SK-N-SH treated with all-trans-retinoic acid at 6 μM for 48 hours (cell line): Measurements from ENCODE around the gene CGNL1.

ENCODE experiments used
- ARNTL ChIP-seq: fragments of 450-650 bp; formaldehyde crosslinking; IDR thresholded peaks from 2 replicates; pipeline ENCODE4 v1.5.0; 2020; ENCODE audit warnings: low read depth, mild to moderate bottlenecking, moderate library complexity, borderline replicate concordance
- ESRRG ChIP-seq: fragments of 250-450 bp; sonication (Bioruptor Pico); IDR thresholded peaks from 2 replicates; pipeline ENCODE4 v1.6.1; 2021; ENCODE audit warnings: mild to moderate bottlenecking
- TCF4 ChIP-seq: fragments of 250-450 bp; sonication (Bioruptor Pico); IDR thresholded peaks from 2 replicates; pipeline ENCODE4 v1.8.0; 2021; ENCODE audit warnings: mild to moderate bottlenecking, moderate library complexity, borderline replicate concordance
- TSHZ2 ChIP-seq: fragments of 250-450 bp; sonication (Bioruptor Pico); IDR thresholded peaks from 2 replicates; pipeline ENCODE4 v1.5.0; 2020; ENCODE audit warnings: mild to moderate bottlenecking, moderate library complexity
- ZNF565 ChIP-seq: fragments of 450-650 bp; formaldehyde crosslinking; conservative IDR thresholded peaks from 2 replicates; pipeline ENCODE4 v1.5.0; 2020; ENCODE audit warnings: low read depth, mild to moderate bottlenecking, moderate library complexity
- ZNF70 ChIP-seq: fragments of 450-650 bp; formaldehyde crosslinking; IDR thresholded peaks from 2 replicates; pipeline ENCODE4 v1.5.0; 2020; ENCODE audit warnings: mild to moderate bottlenecking, moderate library complexity
- TF ChIP-seq, protein P1 (sequence below): fragments of 250-450 bp; sonication (Bioruptor Pico); IDR thresholded peaks from 2 replicates; pipeline ENCODE4 v1.8.0; 2020; ENCODE audit warnings: mild to moderate bottlenecking, moderate library complexity, borderline replicate concordance

DNA sequence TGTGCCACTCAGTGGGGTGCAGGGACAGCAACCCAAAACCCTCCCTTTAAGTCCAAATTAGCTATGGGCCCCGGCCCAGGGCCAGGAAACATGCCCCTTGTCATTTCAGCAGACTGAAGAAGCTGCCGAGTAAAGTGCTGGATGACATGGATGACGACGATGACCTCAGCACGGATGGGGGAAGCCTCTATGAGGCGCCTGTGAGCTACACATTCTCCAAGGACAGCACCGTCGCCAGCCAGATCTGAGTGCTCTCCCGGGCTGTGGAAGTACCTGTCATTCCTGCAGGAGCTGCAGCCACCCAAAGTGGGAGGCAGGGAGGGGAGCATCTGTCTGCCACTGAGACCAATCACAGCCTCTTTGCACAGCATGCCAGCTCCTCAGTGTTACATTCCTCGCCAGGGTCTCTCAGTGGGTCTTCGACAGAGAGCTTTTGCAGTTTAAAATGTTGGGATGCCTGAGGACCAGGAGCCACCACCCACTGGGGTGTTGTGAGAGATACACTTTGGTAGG is 171.0 kb downstream of the CGNL1 start:
- TF ChIP-seq ESRRG (no peak), TCF4 (CRISPR knock-in tag) (no peak), ZNF565 (CRISPR knock-in tag) (no peak), ARNTL (CRISPR knock-in tag) (no peak), ZNF70 (CRISPR knock-in tag) (no peak), TSHZ2 (no peak)
- TF ChIP-seq, protein P1, sequence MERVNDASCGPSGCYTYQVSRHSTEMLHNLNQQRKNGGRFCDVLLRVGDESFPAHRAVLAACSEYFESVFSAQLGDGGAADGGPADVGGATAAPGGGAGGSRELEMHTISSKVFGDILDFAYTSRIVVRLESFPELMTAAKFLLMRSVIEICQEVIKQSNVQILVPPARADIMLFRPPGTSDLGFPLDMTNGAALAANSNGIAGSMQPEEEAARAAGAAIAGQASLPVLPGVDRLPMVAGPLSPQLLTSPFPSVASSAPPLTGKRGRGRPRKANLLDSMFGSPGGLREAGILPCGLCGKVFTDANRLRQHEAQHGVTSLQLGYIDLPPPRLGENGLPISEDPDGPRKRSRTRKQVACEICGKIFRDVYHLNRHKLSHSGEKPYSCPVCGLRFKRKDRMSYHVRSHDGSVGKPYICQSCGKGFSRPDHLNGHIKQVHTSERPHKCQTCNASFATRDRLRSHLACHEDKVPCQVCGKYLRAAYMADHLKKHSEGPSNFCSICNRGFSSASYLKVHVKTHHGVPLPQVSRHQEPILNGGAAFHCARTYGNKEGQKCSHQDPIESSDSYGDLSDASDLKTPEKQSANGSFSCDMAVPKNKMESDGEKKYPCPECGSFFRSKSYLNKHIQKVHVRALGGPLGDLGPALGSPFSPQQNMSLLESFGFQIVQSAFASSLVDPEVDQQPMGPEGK, result no peak
